ENCODE results near the gene LPAR5. TPM values are rescaled to one million over a fixed set of nuclear protein-coding genes. Genes with fewer than 3 reads are reported as not detected.
A peak's percentile ranks its signal among the peaks of the same experiment; 100 is the strongest.

LPAR5 gene
- total and polyA plus RNA-seq, 12 donors = 1.7 to 10.0 (median 4.1) TPM

GRCh38 chr12:6618483-6619225 lies 17.1 kb downstream of the LPAR5 start:
- no peak for TF ChIP-seq CTCF (IDR thresholded peaks at IDR 0.05)

GRCh38 chr12:6615802-6616201 lies 20.0 kb downstream of the LPAR5 start:
- H3K36me3 ChIP-seq = peaks cover 0 to 12% (median 0%) of the 10 kb centered on the region in 9 donors
- H3K27ac ChIP-seq = peak overlapping the region in 3 of 10 donors; percentile 20 to 26 (median 22)
- H3K9me3 ChIP-seq = no peaks in the 10 kb centered on the region
- no peak for DNase-seq
- peaks cover 0 to 13% (median 0%) of the 10 kb centered on the region in 7 donors for H3K27me3 ChIP-seq
- no peak overlapping the region for H3K4me3 ChIP-seq
- 46 to 53% methylated on average over 3 of the region's 3 CpGs for WGBS, 2 donors
- no peak for ATAC-seq
- intact Hi-C loops (cut with DNase I) = loop anchor here in 9 of 10 donors (2.0 to 10.0 kb wide), 9 partner anchors 36 to 211 kb away; partner anchors contain the start of genes ZNF384 (in 7 of the 9), P3H3 (in 6 of the 9), ING4 (in 4 of the 9) and GPR162 (in 2 of the 9)
- H3K4me1 ChIP-seq = peaks cover 16 to 51% (median 26%) of the 10 kb centered on the region in 9 donors
- TF ChIP-seq CTCF (IDR thresholded peaks at IDR 0.05) = no peak

More at GRCh38 chr12:6618483-6619225, 17.1 kb downstream of the LPAR5 start:
- Histone ChIP-seq H3K4me3 (no peak overlapping the region), H3K4me1 (peaks cover 0 to 28% (median 8%) of the 10 kb centered on the region in 9 donors), H3K9me3 (no peaks in the 10 kb centered on the region), H3K27ac (peak overlapping the region in 2 of 10 donors; percentile 26 to 31), H3K36me3 (peaks cover 0 to 14% (median 0%) of the 10 kb centered on the region in 9 donors), H3K27me3 (peaks cover 0 to 14% (median 0%) of the 10 kb centered on the region in 7 donors)
- intact Hi-C loops (cut with DNase I) = loop anchor here in 9 of 10 donors (5.0 to 10.0 kb wide), 8 partner anchors 34 to 209 kb away; partner anchors contain the start of genes P3H3 (in 6 of the 9), ZNF384 (in 6 of the 9), ING4 (in 4 of the 9) and GPR162 (in 2 of the 9)
- DNase-seq (no peak), ATAC-seq (no peak)
- 71 to 87% methylated on average over 5 of the region's 5 CpGs for WGBS, 2 donors

- H3K36me3 ChIP-seq = peaks cover 0 to 3% (median 0%) of the 10 kb centered on the region in 9 donors
- H3K27ac ChIP-seq = peak overlapping the region; percentile 50 to 96 (median 94)
- H3K4me1 ChIP-seq = peaks cover 16 to 42% (median 26%) of the 10 kb centered on the region in 9 donors
- TF ChIP-seq CTCF (IDR thresholded peaks at IDR 0.05) = no peak
- H3K9me3 ChIP-seq = no peaks in the 10 kb centered on the region
- 58 to 65% methylated on average over 7 of the region's 7 CpGs for WGBS, 2 donors
- intact Hi-C loops (cut with DNase I) = loop anchor here in 9 of 10 donors (5.0 to 10.0 kb wide), 8 partner anchors 38 to 213 kb away; partner anchors contain the start of genes P3H3 (in 6 of the 9), ZNF384 (in 6 of the 9), ING4 (in 4 of the 9) and GPR162 (in 2 of the 9)
- H3K27me3 ChIP-seq = peaks cover 0 to 1% (median 0%) of the 10 kb centered on the region in 7 donors
- ATAC-seq (no peak), DNase-seq (no peak)
- H3K4me3 ChIP-seq = no peak overlapping the region
Observed at GRCh38 chr12:6614513-6615172, 21.1 kb downstream of the LPAR5 start.
